ENCODE data around the gene PTPRK.

Gene PTPRK

DNA sequence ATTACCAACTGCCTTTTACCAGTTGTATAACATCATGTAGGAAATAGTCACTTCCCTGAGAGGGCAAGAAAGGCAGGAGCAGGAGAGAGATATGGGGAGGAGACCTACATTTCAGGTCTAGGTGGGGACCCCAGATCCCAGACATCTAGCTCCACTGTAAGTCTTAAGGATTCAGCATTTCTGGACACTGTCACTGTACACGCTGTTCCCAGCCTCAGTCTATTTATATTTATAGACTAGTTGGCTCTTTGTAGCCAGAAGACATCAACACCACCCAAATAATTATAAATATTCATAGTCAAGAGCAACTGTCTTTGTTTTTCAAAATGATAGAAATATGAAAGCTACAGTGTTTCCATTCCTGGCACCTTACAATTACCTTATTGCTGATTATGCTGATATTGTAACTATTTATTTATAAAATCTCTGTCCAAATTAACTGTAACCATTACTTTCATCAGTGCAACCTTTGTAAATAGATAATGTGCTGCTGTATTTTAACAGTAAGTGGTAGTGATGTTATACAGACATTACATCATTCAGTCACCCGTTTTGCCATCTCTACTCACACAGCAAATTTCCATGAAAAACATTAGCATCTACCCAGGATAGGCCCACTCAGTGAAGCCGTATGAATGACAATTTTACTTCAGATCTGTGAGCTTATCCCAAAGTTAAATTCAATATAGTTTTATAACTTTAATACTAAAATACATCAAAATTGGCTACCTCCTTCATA is 162.8 kb downstream of the PTPRK start:
- no peaks in the 10 kb centered on the region for H3K9me3 ChIP-seq (ENCODE audit: low read length)
- no peak overlapping the region for H3K27ac ChIP-seq (ENCODE audit: low read depth, low read length, poor library complexity, severe bottlenecking)
- no peaks in the 10 kb centered on the region for H3K9me2 ChIP-seq (ENCODE audit: low read depth, low read length)
- no peak for TF ChIP-seq CTCF (IDR thresholded peaks at IDR 0.05; ENCODE audit: low read length)
- no peak for TF ChIP-seq EZH2 (IDR thresholded peaks at IDR 0.05; ENCODE audit: borderline replicate concordance, low read length)
- H3F3A ChIP-seq (ENCODE audit: insufficient read depth, low read length): no peaks in the 10 kb centered on the region
- no peak overlapping the region for H2AFZ ChIP-seq (ENCODE audit: low read length)
- no peak overlapping the region for H3K4me2 ChIP-seq (ENCODE audit: low read length)
- no peaks in the 10 kb centered on the region for H3K79me2 ChIP-seq (ENCODE audit: insufficient read depth, low read length)
- no peak overlapping the region for H3K4me3 ChIP-seq (ENCODE audit: low read depth, low read length, poor library complexity, severe bottlenecking)
- no peaks in the 10 kb centered on the region for H4K20me1 ChIP-seq (ENCODE audit: insufficient read depth, low read length)
- H3K9ac ChIP-seq (ENCODE audit: low read length): no peak overlapping the region
- no peaks in the 10 kb centered on the region for H3K4me1 ChIP-seq (ENCODE audit: insufficient read depth, low read length, severe bottlenecking)
- no peaks in the 10 kb centered on the region for H3K36me3 ChIP-seq (ENCODE audit: insufficient read depth, low read length)
- no peaks in the 10 kb centered on the region for H3K27me3 ChIP-seq (ENCODE audit: insufficient read depth, low read length)

DNA sequence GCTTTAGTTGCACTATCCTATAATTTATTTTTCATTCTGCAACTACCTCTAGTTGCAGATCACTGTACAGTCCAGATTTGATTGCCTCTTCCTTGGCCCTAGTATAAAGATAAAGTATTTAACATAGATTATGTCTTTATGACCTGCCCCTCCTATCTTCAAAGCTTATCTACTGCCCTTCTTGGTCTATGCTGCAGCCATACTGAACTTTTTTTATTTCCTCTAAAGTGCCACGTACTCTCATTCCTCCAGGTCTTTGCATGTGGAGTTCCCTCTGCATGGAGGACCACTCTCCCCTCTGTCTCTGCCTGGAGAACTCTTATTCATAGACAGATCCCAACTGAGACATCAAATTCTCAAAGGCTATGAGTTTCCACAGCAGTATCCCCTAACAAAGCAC is 168.0 kb downstream of the PTPRK start:
- TF ChIP-seq EZH2 (IDR thresholded peaks at IDR 0.05; ENCODE audit: borderline replicate concordance, low read length) (no peak), CTCF (IDR thresholded peaks at IDR 0.05; ENCODE audit: low read length) (no peak)
- no peaks in the 10 kb centered on the region for H3K4me1 ChIP-seq (ENCODE audit: insufficient read depth, low read length, severe bottlenecking)
- H3K27me3 ChIP-seq (ENCODE audit: insufficient read depth, low read length): no peaks in the 10 kb centered on the region; the same call in 1 of the 2 replicates
- no peaks in the 10 kb centered on the region for H3K79me2 ChIP-seq (ENCODE audit: insufficient read depth, low read length)
- no peak overlapping the region for H3K27ac ChIP-seq (ENCODE audit: low read depth, low read length, poor library complexity, severe bottlenecking)
- H3K9ac ChIP-seq (ENCODE audit: low read length): no peak overlapping the region
- H3K4me2 ChIP-seq (ENCODE audit: low read length): no peak overlapping the region
- no peaks in the 10 kb centered on the region for H4K20me1 ChIP-seq (ENCODE audit: insufficient read depth, low read length)
- no peaks in the 10 kb centered on the region for H3K36me3 ChIP-seq (ENCODE audit: insufficient read depth, low read length)
- no peaks in the 10 kb centered on the region for H3K9me3 ChIP-seq (ENCODE audit: low read length)
- H3K9me2 ChIP-seq (ENCODE audit: low read depth, low read length): no peaks in the 10 kb centered on the region
- no peaks in the 10 kb centered on the region for H3F3A ChIP-seq (ENCODE audit: insufficient read depth, low read length)
- no peak overlapping the region for H3K4me3 ChIP-seq (ENCODE audit: low read depth, low read length, poor library complexity, severe bottlenecking)
- no peak overlapping the region for H2AFZ ChIP-seq (ENCODE audit: low read length)

- no peak overlapping the region for H3K27ac ChIP-seq (ENCODE audit: low read depth, low read length, poor library complexity, severe bottlenecking)
- H4K20me1 ChIP-seq (ENCODE audit: insufficient read depth, low read length): no peaks in the 10 kb centered on the region
- H3K9ac ChIP-seq (ENCODE audit: low read length): no peak overlapping the region
- H2AFZ ChIP-seq (ENCODE audit: low read length): no peak overlapping the region
- H3K4me1 ChIP-seq (ENCODE audit: insufficient read depth, low read length, severe bottlenecking): no peaks in the 10 kb centered on the region
- H3K27me3 ChIP-seq (ENCODE audit: insufficient read depth, low read length): no peaks in the 10 kb centered on the region; the same call in 1 of the 2 replicates
- H3K4me3 ChIP-seq (ENCODE audit: low read depth, low read length, poor library complexity, severe bottlenecking): no peak overlapping the region
- no peaks in the 10 kb centered on the region for H3K9me2 ChIP-seq (ENCODE audit: low read depth, low read length)
- no peaks in the 10 kb centered on the region for H3K36me3 ChIP-seq (ENCODE audit: insufficient read depth, low read length)
- H3K9me3 ChIP-seq (ENCODE audit: low read length): no peaks in the 10 kb centered on the region
- no peaks in the 10 kb centered on the region for H3F3A ChIP-seq (ENCODE audit: insufficient read depth, low read length)
- H3K4me2 ChIP-seq (ENCODE audit: low read length): no peak overlapping the region
- no peaks in the 10 kb centered on the region for H3K79me2 ChIP-seq (ENCODE audit: insufficient read depth, low read length)
- TF ChIP-seq EZH2 (IDR thresholded peaks at IDR 0.05; ENCODE audit: borderline replicate concordance, low read length): no peak
Observed at GRCh38 chr6:128351255-128351514, 169.2 kb downstream of the PTPRK start.
